ENCODE results near the gene PLA1A.

The PLA1A gene

GRCh38 chr3:119639494-119640350 is 42.0 kb downstream of the PLA1A start:
- DNase-seq = no peak

GRCh38 chr3:119641416-119641815 is 43.7 kb downstream of the PLA1A start:
- no peak for DNase-seq

DNA sequence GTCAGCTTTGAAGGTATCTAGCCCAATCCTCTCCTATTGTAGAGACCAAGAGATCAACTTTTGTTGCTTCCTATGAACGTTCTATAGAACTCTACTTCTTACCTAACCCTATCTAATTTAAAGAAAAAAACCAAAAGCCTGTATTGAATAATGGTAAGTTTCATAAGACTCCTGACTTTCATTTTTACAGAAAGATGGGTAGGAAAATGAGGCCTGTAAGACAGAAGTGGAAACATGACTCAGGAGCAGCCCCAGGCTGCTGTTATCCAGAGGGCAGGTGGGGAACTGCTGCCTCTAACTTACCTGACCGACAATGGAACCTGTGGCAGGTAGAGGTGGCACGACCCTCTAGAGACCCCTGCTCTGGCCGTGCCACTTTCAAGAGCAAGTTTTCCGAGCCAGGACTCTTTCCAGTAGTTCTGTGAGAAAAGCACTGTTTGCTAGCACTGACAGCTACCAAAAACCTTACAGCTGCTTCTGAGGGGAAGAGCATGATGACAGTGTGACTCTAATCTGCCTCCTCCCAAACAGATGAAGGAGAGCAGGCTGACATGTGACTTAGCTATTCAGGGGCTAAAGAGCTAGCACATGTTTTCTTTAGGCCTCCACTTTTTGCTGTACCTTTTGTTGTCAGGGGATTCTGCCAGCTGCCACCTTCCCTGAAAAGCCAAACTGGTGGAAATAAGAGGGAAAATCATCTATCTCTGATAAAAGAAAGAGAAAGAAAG is 45.2 kb downstream of the PLA1A start:
- no peak for DNase-seq

GRCh38 chr3:119643528-119643927 is 45.8 kb downstream of the PLA1A start:
- DNase-seq = no peak

- DNase-seq = no peak
Observed at GRCh38 chr3:119644481-119644880, 46.8 kb downstream of the PLA1A start.

GRCh38 chr3:119645813-119646212 is 48.1 kb downstream of the PLA1A start:
- DNase-seq = no peak

DNA sequence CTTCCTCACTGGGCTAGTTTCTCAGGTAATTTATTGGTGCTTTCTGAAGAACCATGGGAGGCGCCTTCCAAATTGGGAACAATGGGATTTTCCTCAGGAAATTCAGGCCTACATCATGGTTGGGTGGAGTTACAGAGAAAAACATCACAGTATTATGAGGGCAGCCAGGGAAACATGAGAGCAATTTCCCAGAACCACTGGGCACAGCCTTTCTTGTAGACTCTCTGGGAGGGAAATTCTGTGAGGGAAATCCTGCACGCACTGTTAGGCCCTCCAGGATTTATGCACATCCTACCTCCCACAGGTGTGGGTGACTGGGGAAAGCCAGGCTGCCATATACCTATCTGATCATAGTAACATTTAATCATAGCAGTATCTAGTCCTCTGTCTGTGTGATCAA is 49.5 kb downstream of the PLA1A start:
- no peak for DNase-seq

DNA sequence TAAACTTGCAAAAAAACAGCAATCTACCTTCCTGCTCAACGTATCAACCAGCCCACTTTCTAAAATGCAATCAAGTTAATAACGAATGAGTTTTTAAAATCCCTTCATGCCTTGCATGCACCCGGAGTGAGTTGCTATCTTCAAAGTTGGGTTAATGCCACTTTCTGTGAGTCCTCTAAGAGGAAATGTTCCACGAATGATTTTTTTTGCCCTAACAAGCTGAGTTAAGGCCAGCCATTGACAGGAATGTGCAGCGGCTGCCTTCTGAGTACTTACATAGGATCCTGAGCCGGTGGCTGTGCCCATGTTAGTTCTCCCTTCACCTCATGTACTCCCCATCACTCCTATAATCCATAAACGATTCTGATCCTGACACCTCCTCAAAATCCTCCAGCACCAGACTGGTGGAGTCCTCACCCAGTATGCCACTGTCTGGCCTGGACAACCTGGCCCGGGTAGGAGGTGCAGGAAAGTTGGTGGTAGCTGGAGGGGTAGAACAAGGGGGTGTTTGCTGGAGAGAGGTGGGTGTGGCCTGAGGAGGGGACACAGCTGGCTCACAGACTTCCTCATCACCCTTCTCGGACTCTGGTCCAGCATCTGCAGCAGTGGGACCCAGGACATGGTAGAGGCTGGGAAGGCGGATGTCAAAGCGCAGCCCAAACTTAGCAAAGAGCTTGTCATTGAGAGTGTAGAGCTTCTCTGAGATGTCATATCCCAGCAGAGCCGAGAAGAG is 50.3 kb downstream of the PLA1A start:
- no peak for DNase-seq

DNA sequence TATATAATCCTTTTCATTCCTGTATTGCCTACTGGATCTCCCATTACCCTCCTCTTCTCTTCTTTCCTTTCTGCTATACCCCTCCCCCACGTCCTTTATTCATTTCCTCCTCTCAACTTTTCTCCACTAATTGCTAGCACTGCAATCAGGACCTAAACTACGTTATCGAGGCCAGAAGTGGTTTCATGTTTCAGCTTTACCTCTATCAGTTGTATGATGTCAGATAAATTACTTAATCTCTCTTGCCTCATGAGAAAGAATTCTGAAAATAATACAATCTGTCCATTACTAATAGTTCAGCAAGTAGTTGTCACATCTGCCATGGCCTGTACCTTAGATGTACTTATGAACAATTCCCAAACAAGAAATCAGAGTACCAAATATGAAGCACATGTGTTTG is 52.1 kb downstream of the PLA1A start:
- no peak for DNase-seq

DNA sequence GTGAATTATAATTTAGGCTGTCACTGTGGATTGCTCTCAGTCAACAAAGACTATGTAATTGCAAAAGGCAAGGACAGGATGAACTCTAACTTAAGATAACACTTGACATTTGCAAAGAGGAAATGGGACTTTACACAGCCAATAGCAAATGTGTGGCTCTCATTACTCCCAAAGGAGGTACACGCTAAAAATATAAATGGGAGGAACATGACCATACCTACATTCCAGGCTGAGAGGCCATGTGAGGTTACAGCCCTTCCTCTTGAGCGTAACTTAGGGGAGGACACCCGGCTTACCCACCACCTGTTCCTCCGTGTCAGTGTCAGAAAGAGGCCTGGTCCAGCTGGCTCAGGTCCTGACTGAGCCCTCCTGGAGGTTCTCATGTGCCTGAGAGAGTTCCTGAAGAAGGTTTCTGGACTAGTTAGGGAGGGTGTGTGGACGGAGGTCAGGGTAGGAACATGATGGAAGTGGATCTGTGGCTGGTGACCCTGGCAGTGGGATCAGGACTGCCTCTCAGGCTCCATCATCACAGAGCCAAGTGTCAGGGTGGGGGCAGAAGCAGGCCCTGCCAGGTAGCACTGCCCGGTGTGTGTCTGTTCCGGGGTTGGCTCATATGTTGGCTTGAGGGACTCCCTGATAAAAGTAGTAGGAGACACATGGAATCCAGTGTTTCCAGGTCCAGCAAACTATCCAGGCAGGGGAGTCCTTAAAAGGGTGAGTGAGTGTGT is 54.8 kb downstream of the PLA1A start:
- no peak for DNase-seq

DNA sequence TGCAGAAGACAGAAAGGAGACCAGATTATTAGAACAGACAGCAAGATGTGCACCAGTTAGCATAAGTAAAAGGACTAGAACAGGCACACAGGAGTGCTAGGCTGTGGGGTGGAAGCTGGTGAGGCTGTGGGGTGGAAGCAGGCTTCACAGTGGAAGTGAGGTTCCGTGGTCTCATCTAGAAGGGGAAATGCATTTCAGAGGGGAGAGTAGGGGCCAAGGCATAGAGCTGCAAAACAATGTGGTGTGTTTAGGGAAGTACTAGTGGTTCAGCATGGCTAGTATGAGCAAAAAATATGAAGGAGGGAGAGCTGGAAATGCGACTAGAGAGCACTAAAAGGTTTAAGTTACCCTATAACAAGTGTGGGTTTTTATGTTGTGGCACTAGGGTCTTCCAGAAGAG is 56.2 kb downstream of the PLA1A start:
- DNase-seq = no peak

- DNase-seq = no peak
Observed at GRCh38 chr3:119657887-119658702, 60.4 kb downstream of the PLA1A start.

DNA sequence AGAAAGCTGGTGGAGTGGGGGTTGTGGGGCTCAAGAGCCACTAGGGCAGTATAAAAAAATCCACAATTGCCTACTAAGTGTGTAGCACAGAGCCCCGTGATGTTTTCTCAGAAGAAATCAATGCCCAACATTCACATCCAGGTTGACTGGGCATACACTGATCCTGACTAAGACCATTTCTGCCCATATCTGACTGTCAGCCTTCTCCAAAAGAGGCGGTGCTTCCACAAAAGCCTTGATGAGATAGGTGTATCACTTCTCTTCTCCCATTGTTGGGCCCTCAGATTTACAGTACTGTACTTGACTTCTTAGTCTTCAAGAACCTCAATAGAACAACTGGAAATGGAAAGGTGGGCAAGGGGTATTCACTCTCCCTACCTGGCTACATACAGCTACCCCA is 61.3 kb downstream of the PLA1A start:
- DNase-seq = no peak

- no peak for DNase-seq
Observed at GRCh38 chr3:119659606-119660291, 62.1 kb downstream of the PLA1A start.

- no peak for DNase-seq
Observed at GRCh38 chr3:119660474-119661440, 63.1 kb downstream of the PLA1A start, which contains the start of gene POPDC2. TSS of gene POPDC2 (minus strand) at chr3:119660589. CDS start at chr3:119660423, 166 bp downstream.

GRCh38 chr3:119662604-119663373 is 65.1 kb downstream of the PLA1A start:
- DNase-seq = no peak

GRCh38 chr3:119663885-119664284 is 66.2 kb downstream of the PLA1A start:
- no peak for DNase-seq

DNA sequence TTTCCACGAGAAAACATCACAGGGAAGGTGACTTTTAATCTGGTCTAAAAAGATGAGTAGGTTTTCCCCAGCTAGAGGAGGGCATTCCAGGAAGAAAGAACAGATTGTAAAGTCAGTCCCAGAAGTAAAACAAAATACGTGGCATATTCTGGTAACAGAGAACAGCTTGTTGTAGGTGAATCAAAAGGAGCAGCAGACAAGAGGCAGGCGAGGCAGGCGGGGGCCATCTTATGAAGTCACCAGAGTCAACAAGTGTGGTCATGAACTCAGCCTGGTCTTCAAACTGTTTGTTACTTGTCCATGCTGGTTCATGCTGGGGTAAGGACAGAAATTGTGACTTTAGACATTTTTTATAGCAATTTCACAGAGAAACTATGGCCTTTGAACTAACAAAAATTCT is 66.7 kb downstream of the PLA1A start:
- DNase-seq = no peak

DNA sequence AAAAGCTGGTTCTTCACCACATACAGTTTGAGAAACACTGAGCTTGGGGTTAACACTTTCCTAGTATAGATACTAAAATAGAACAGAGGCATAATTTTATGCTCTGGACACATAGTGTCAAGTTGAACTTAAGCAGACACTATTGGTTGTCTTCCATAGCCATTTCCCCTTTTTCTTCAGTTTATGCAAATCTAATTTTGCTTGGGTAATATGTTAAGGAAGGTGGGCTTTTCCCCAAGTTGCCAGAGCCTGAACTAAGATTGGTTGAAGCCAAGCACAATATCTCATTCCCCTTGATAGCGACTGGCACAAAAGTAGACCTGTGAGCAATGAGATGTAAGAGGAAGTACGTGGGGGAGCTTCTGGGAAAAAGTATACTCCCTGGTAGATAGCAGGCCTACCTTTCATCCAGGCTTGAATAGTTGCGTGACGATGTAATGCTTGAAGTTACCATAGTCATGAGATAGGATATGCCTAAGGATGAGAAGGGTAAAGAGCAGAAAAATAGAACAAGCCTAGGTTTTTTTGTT is 67.2 kb downstream of the PLA1A start:
- DNase-seq = no peak

All from GOT3 (cell line).